H1 (cell line): Measurements from ENCODE around the gene DHRS12. TPM values are rescaled to one million over a fixed set of nuclear protein-coding genes. Genes with fewer than 3 reads are reported as not detected.
A peak's percentile ranks its signal among the peaks of the same experiment; 100 is the strongest.

ENCODE experiments used
- CTCF ChIA-PET: fragments of 300-600 bp; sonication (Branson Sonifier 250); formaldehyde crosslinking; loops from one replicate; lab custom pipeline; 2021; ENCODE audit not compliant: partially characterized antibody; lab: Charles Lee
- POLR2A ChIA-PET: fragments of 300-600 bp; sonication (Branson Sonifier 250); formaldehyde crosslinking; loops from one replicate; lab custom pipeline; 2021; ENCODE audit warnings: inconsistent platforms; ENCODE audit not compliant: partially characterized antibody; lab: Charles Lee
- DNase-seq, 2 experiments: peaks; one replicate each; pipeline versions ENCODE4 v3.0.0 to v3.0.0-alpha.2; 2010 to 2022; ENCODE audit warnings: low spot score in 2 of 2, low read depth in 1 of 2, mixed read lengths in 1 of 2
- FAIRE-seq: peaks from 2 replicates; lab custom pipeline; 2011; peaks lifted over from hg19 to GRCh38; lab: Jason Lieb, UNC
- H2AFZ ChIP-seq: 2 replicates; pipeline ENCODE4 v1.8.1; 2012; ENCODE audit warnings: low read length, inconsistent platforms
- H2AK5ac ChIP-seq: 2 replicates; pipeline ENCODE4 v1.6.1; 2013; ENCODE audit warnings: low read depth, low read length
- H2BK120ac ChIP-seq: replicated peaks from 2 replicates; pipeline ENCODE3; 2013; ENCODE audit warnings: low read depth, low read length, inconsistent platforms
- H2BK12ac ChIP-seq: 2 replicates; pipeline ENCODE4 v1.6.1; 2013; ENCODE audit warnings: low read depth, low read length
- H2BK15ac ChIP-seq: 2 replicates; pipeline ENCODE4 v1.6.1; 2013; ENCODE audit warnings: low read length
- H2BK20ac ChIP-seq: 2 replicates; pipeline ENCODE4 v1.6.1; 2013; ENCODE audit warnings: low read length
- H2BK5ac ChIP-seq: 2 replicates; pipeline ENCODE4 v1.6.1; 2013; ENCODE audit warnings: low read depth, low read length
- H3K14ac ChIP-seq: 2 replicates; pipeline ENCODE4 v1.6.1; 2013; ENCODE audit warnings: inconsistent platforms; ENCODE audit not compliant: insufficient read length
- H3K18ac ChIP-seq: 2 replicates; pipeline ENCODE4 v1.6.1; 2013; ENCODE audit warnings: low read length; ENCODE audit errors: extremely low read depth
- H3K23ac ChIP-seq: 2 replicates; pipeline ENCODE4 v1.6.1; 2013; ENCODE audit warnings: inconsistent platforms; ENCODE audit not compliant: insufficient read length
- H3K23me2 ChIP-seq: 2 replicates; pipeline ENCODE4 v1.6.1; 2013; ENCODE audit warnings: low read depth, low read length
- H3K27ac ChIP-seq: 2 replicates; pipeline ENCODE4 v1.6.1; 2011; ENCODE audit warnings: low read depth, low read length, inconsistent platforms
- H3K27me3 ChIP-seq, 4 experiments: replicated peaks in 1 of 4; 1 replicate in 1 of 4; 2 replicates in 3 of 4; pipeline versions ENCODE4 v1.6.1 to v1.8.1; 2011 to 2013; ENCODE audit warnings: low read length in 3 of 4, mild to moderate bottlenecking in 3 of 4, inconsistent platforms in 2 of 4, mixed read lengths in 2 of 4, moderate library complexity in 1 of 4; ENCODE audit not compliant: control insufficient read depth in 3 of 4, insufficient read depth in 3 of 4; ENCODE audit errors: extremely low read depth in 1 of 4
- H3K36me3 ChIP-seq, 4 experiments: 2 replicates each; pipeline versions ENCODE4 v1.6.1 to v1.8.1; 2011 to 2013; ENCODE audit warnings: mild to moderate bottlenecking in 4 of 4, low read length in 3 of 4, moderate library complexity in 2 of 4, control low read depth in 1 of 4, inconsistent platforms in 1 of 4; ENCODE audit not compliant: insufficient read depth in 4 of 4, control insufficient read depth in 2 of 4
- H3K4ac ChIP-seq: replicated peaks from 2 replicates; pipeline ENCODE3; 2013; ENCODE audit warnings: low read length, low read depth, mixed read lengths, inconsistent platforms; ENCODE audit not compliant: insufficient read length
- H3K4me1 ChIP-seq, 4 experiments: replicated peaks in 1 of 4; 1 replicate in 1 of 4; 2 replicates in 3 of 4; pipeline versions ENCODE4 v1.6.1 to v1.8.1; 2011 to 2013; ENCODE audit warnings: low read length in 3 of 4, inconsistent platforms in 2 of 4, mixed read lengths in 1 of 4; ENCODE audit not compliant: insufficient read depth in 4 of 4, control insufficient read depth in 3 of 4
- H3K4me2 ChIP-seq, 2 experiments: 2 replicates each; pipeline versions ENCODE4 v1.6.1 to v1.8.1; 2011 to 2013; ENCODE audit warnings: low read depth in 2 of 2, low read length in 2 of 2, control low read depth in 1 of 2, inconsistent platforms in 1 of 2, mild to moderate bottlenecking in 1 of 2; ENCODE audit not compliant: insufficient read depth in 1 of 2
- H3K4me3 ChIP-seq, 4 experiments: fragments of 200-600, 300-600 bp in 1 of 4; sonication (generic), shearing (Covaris generic), sonication (Bioruptor Twin) in 1 of 4; 2 replicates each; pipeline versions ENCODE4 v1.5.1 to v1.8.1; 2011 to 2016; ENCODE audit warnings: low read length in 4 of 4, low read depth in 3 of 4, control low read depth in 2 of 4, inconsistent platforms in 2 of 4, mild to moderate bottlenecking in 2 of 4, mixed read lengths in 1 of 4, moderate library complexity in 1 of 4; ENCODE audit not compliant: insufficient read depth in 2 of 4; ENCODE audit errors: extremely low read depth in 1 of 4
- H3K56ac ChIP-seq: replicated peaks from 2 replicates; pipeline ENCODE3; 2013; ENCODE audit warnings: low read depth, mild to moderate bottlenecking, mixed read lengths, low read length, inconsistent platforms; ENCODE audit not compliant: insufficient read length
- H3K79me1 ChIP-seq: 2 replicates; pipeline ENCODE4 v1.6.1; 2013; ENCODE audit warnings: low read depth, low read length, control low read depth
- H3K79me2 ChIP-seq, 2 experiments: 2 replicates each; pipeline versions ENCODE4 v1.6.1 to v1.8.1; 2012 to 2013; ENCODE audit warnings: low read length in 2 of 2, mild to moderate bottlenecking in 2 of 2, inconsistent platforms in 1 of 2; ENCODE audit not compliant: insufficient read depth in 2 of 2, control insufficient read depth in 1 of 2
- H3K9ac ChIP-seq, 4 experiments: replicated peaks in 1 of 4; 1 replicate in 1 of 4; 2 replicates in 3 of 4; pipeline versions ENCODE4 v1.6.1 to v1.8.1; 2011 to 2013; ENCODE audit warnings: low read depth in 3 of 4, low read length in 3 of 4, control low read depth in 2 of 4, mild to moderate bottlenecking in 2 of 4, moderate library complexity in 2 of 4, inconsistent platforms in 1 of 4; ENCODE audit errors: extremely low read depth in 1 of 4
- H3K9me3 ChIP-seq, 2 experiments: 2 replicates each; pipeline versions ENCODE4 v1.6.1 to v1.8.1; 2012 to 2013; ENCODE audit warnings: mild to moderate bottlenecking in 2 of 2, moderate library complexity in 2 of 2, control low read depth in 1 of 2, inconsistent platforms in 1 of 2, low read depth in 1 of 2, low read length in 1 of 2, mixed read lengths in 1 of 2; ENCODE audit not compliant: insufficient read depth in 2 of 2
- H4K20me1 ChIP-seq, 2 experiments: replicated peaks in 1 of 2; 2 replicates each; pipeline versions ENCODE3 to v1.8.1; 2011 to 2013; ENCODE audit warnings: inconsistent platforms in 2 of 2, low read length in 2 of 2, mild to moderate bottlenecking in 1 of 2; ENCODE audit not compliant: insufficient read depth in 2 of 2, control insufficient read depth in 1 of 2
- H4K5ac ChIP-seq: 2 replicates; pipeline ENCODE4 v1.6.1; 2013; ENCODE audit warnings: low read length, low read depth, mixed read lengths, inconsistent platforms; ENCODE audit not compliant: insufficient read length
- H4K8ac ChIP-seq: 2 replicates; pipeline ENCODE4 v1.8.0; 2013; ENCODE audit warnings: mild to moderate bottlenecking, moderate library complexity, low read length, inconsistent platforms; ENCODE audit not compliant: insufficient read depth; ENCODE audit errors: extremely low read depth
- H4K91ac ChIP-seq: replicated peaks from 2 replicates; pipeline ENCODE3; 2013; ENCODE audit warnings: low read length, mixed read lengths, inconsistent platforms; ENCODE audit not compliant: insufficient read length
- ATF3 ChIP-seq: IDR thresholded peaks from 2 replicates; pipeline ENCODE4 v1.6.1; 2011; ENCODE audit warnings: low read depth, mild to moderate bottlenecking, low read length; ENCODE audit not compliant: insufficient read depth
- BACH1 ChIP-seq: IDR thresholded peaks from 2 replicates; pipeline ENCODE4 v1.6.1; 2012; ENCODE audit warnings: low read length, improper control_type of control experiment
- CBX5 ChIP-seq: fragments of 300-800, 300-1000 bp; sonication (generic); IDR thresholded peaks from 2 replicates; pipeline ENCODE4 v1.7.1; 2016; ENCODE audit warnings: antibody characterized with exemption, low read length, low read depth
- CHD2 ChIP-seq: IDR thresholded peaks from 2 replicates; pipeline ENCODE4 v1.6.1; 2012; ENCODE audit warnings: low read length, improper control_type of control experiment
- CTBP2 ChIP-seq: IDR thresholded peaks from 2 replicates; pipeline ENCODE4 v1.7.0; 2011; ENCODE audit warnings: borderline replicate concordance, mild to moderate bottlenecking, moderate library complexity, mixed read lengths, low read length; ENCODE audit not compliant: insufficient read depth, insufficient read length
- E2F6 ChIP-seq: IDR thresholded peaks from 2 replicates; pipeline ENCODE4 v1.6.1; 2012; ENCODE audit warnings: inconsistent platforms
- KDM5A ChIP-seq: fragments of 200-600 bp; IDR thresholded peaks from 2 replicates; pipeline ENCODE4 v1.7.1; 2012; ENCODE audit warnings: mild to moderate bottlenecking, low read length, inconsistent platforms, mixed read lengths
- POLR2AphosphoS5 ChIP-seq: IDR thresholded peaks from 2 replicates; pipeline ENCODE4 v1.6.1; 2011; ENCODE audit warnings: low read depth, low read length
- RNF2 ChIP-seq: fragments of 200-900, 300-1000 bp; sonication (generic); IDR thresholded peaks from 2 replicates; pipeline ENCODE4 v1.7.1; 2016; ENCODE audit warnings: borderline replicate concordance, low read depth, mild to moderate bottlenecking, antibody characterized with exemption, low read length; ENCODE audit not compliant: poor library complexity, severe bottlenecking; ENCODE audit errors: missing control alignments
- RXRA ChIP-seq: IDR thresholded peaks from 2 replicates; pipeline ENCODE4 v1.6.1; 2011; ENCODE audit warnings: low read depth, mild to moderate bottlenecking, low read length, moderate library complexity; ENCODE audit not compliant: insufficient read depth
- SP4 ChIP-seq: IDR thresholded peaks from 2 replicates; pipeline ENCODE4 v1.6.1; 2012; ENCODE audit warnings: low read length, inconsistent platforms
- TAF1 ChIP-seq: IDR thresholded peaks from 2 replicates; pipeline ENCODE4 v1.6.1; 2011; ENCODE audit warnings: mild to moderate bottlenecking, low read depth, low read length
- ZNF274 ChIP-seq: IDR thresholded peaks from 2 replicates; pipeline ENCODE4 v1.7.0; 2012; ENCODE audit warnings: low read length, borderline replicate concordance; ENCODE audit errors: extremely low read depth
- WGBS, 2 experiments: shearing (Covaris generic) in 1 of 2; methylation state at CpG; one replicate each; pipeline versions ENCODE4 v1.1.6 to v1.1.7; 2013 to 2015; ENCODE audit warnings: low lambda C conversion rate in 2 of 2, mixed read lengths in 2 of 2, inconsistent platforms in 1 of 2, low coverage in 1 of 2, missing lambda C conversion rate in 1 of 2; ENCODE audit not compliant: insufficient replicate concordance in 2 of 2, insufficient coverage in 1 of 2, insufficient read length in 1 of 2; ENCODE audit errors: extremely low coverage in 1 of 2, missing lambda C conversion rate in 1 of 2; 5-methylcytosine and 5-hydroxymethylcytosine counted together
- polyA plus RNA-seq, 7 experiments: library from polyadenylated mRNA; depleted of rRNA in 3 of 7; stranded (reverse) in 5 of 7; unstranded in 2 of 7; fragments of >200 nt in 5 of 7; fragments of 200-250 nt in 2 of 7; gene quantifications; 1 replicate in 5 of 7; 2 replicates in 1 of 7; 4 replicates in 1 of 7; pipeline versions ENCODE4 v1.2.1 to v1.2.3, GENCODE V29; 2011 to 2013; ENCODE audit warnings: missing spikeins in 2 of 7, mixed read lengths in 2 of 7
- total RNA-seq: library from RNA; stranded (reverse); fragmentation: NEBNext Ultra II Directional; extraction: Animal tissue kit (Norgen Biotek cat#: 25700); gene quantifications from 2 replicates; pipeline ENCODE4 v1.2.1, GENCODE V29; 2021

The DHRS12 gene
- total and polyA plus RNA-seq, 2 of the 8 experiments (the other 6 are each of a cell fraction or from before 2014, with no cell fraction given): 8.7 TPM

DNA sequence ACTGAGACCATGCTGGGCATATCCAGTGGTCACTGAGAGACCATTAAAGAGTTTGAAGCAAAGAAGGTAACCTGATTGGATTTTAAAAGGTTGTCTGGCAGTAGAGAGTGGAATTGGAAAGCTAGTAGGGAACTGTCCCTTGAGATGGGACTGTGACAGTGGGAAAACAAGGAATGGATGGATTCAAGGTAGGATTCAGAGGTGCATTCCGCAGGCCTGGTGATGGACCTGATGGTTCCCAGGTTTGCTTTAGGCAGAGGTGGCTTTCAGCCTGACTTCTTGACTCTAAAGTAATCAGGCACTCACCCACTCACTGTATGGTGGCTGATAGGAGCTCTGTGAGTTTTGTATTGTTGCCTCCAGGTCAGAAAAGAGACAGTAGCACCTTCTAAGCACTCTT lies 73.0 kb downstream of the DHRS12 start:
- 85% methylated on average over 1 of the region's 1 CpG; no CpG with 5 or more reads in 1 of the 2 experiments for WGBS, 2 experiments
- no peaks in the 10 kb centered on the region; the same call in 1 of the 2 replicates for H3K79me1 ChIP-seq
- H3K4me1 ChIP-seq: peaks cover 0 to 5% (median 2%) of the 10 kb centered on the region in 4 experiments; a peak in 1 of 7 replicates
- no peak overlapping the region for H3K18ac ChIP-seq
- no peak overlapping the region for H3K14ac ChIP-seq
- no peaks in the 10 kb centered on the region for H3K9me3 ChIP-seq
- H3K4me2 ChIP-seq: no peak overlapping the region
- no peak overlapping the region for H4K5ac ChIP-seq
- no peaks in the 10 kb centered on the region for H3K23me2 ChIP-seq
- H2BK20ac ChIP-seq: no peak overlapping the region
- no peaks in the 10 kb centered on the region for H3K79me2 ChIP-seq
- no peak overlapping the region for H2BK15ac ChIP-seq
- H3K4ac ChIP-seq: no peak overlapping the region
- ChIA-PET CTCF (interaction anchor here (0.7 to 1.7 kb wide), 7 partner anchors 8 to 298 kb away, joined by 3 to 8 read pairs (median 4); no protein-coding TSS in a partner anchor), POLR2A (interaction anchor here (1.0 to 1.2 kb wide), 3 partner anchors 36 to 278 kb away, joined by 3 read pairs; partner anchors contain the start of gene INTS6)
- no peak overlapping the region for H4K8ac ChIP-seq
- no peak overlapping the region for H4K91ac ChIP-seq
- H2BK120ac ChIP-seq: no peak overlapping the region
- H2BK12ac ChIP-seq: no peak overlapping the region
- H3K9ac ChIP-seq: no peak overlapping the region
- no peaks in the 10 kb centered on the region for H4K20me1 ChIP-seq
- no peak overlapping the region; the same call in 1 of the 2 replicates for H3K27ac ChIP-seq
- no peaks in the 10 kb centered on the region for H3K27me3 ChIP-seq
- FAIRE-seq: no peak
- H3K36me3 ChIP-seq: peaks cover 0 to 11% (median 6%) of the 10 kb centered on the region in 4 experiments; a peak in 4 of 8 replicates
- no peak overlapping the region for H3K23ac ChIP-seq
- H2AK5ac ChIP-seq: no peak overlapping the region
- no peak for DNase-seq
- 0 out of 2 replicates have a peak overlapping the region, but pooled peaks have one; percentile 36 for H2BK5ac ChIP-seq
- no peak overlapping the region for H3K56ac ChIP-seq
- H3K4me3 ChIP-seq: no peak overlapping the region
- no peak overlapping the region for H2AFZ ChIP-seq
- TF ChIP-seq RXRA: no peak
- TF ChIP-seq E2F6: no peak
- TF ChIP-seq BACH1: no peak
- TF ChIP-seq TAF1: no peak
- TF ChIP-seq ZNF274: no peak
- no peak for TF ChIP-seq RNF2
- no peak for TF ChIP-seq POLR2AphosphoS5
- no peak for TF ChIP-seq ATF3
- no peak for TF ChIP-seq CHD2
- no peak for TF ChIP-seq CTBP2
- TF ChIP-seq KDM5A: no peak
- no peak for TF ChIP-seq SP4
- TF ChIP-seq CBX5: no peak
